ENCODE data around the gene FRMD5.

DNA sequence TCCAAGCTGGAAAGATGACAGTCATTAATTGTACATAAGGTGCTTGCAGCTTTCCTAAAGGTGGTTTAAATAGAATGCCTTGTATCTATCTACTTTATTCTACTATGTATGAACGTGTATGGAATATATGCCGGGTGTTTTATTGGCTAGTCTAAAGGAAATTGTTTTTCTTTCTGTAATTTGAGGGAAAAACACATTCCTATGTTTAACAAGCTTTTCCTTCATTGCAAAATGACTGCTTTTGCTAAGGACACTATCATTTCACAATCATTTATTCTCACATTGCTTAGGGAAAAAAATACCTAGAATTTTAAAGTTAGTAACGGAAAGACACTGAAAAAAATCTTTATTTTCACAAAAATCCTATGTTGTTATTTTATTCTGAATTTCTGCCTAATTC lies 226.5 kb downstream of the FRMD5 start:
- TF ChIP-seq, protein P1, sequence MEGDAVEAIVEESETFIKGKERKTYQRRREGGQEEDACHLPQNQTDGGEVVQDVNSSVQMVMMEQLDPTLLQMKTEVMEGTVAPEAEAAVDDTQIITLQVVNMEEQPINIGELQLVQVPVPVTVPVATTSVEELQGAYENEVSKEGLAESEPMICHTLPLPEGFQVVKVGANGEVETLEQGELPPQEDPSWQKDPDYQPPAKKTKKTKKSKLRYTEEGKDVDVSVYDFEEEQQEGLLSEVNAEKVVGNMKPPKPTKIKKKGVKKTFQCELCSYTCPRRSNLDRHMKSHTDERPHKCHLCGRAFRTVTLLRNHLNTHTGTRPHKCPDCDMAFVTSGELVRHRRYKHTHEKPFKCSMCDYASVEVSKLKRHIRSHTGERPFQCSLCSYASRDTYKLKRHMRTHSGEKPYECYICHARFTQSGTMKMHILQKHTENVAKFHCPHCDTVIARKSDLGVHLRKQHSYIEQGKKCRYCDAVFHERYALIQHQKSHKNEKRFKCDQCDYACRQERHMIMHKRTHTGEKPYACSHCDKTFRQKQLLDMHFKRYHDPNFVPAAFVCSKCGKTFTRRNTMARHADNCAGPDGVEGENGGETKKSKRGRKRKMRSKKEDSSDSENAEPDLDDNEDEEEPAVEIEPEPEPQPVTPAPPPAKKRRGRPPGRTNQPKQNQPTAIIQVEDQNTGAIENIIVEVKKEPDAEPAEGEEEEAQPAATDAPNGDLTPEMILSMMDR (IDR thresholded peaks at IDR 0.05), result no peak
- no peak for TF ChIP-seq POLR2AphosphoS5 (IDR thresholded peaks at IDR 0.05)

All from sigmoid colon (tissue), 4 donors.